Endometrial microvascular endothelial cells (primary cell): ENCODE results near the gene FHL1. TPM values are rescaled to one million over a fixed set of nuclear protein-coding genes. Genes with fewer than 3 reads are reported as not detected.
"Not testable (repeated sequence)": the region's sequence is repeated elsewhere in the genome, so short reads cannot be mapped to it uniquely, and the experiment has no call there.

Experiments
- in situ Hi-C: cut with HindIII; loops from 2 replicates; pipeline ENCODE4 v1.10.0; 2017; ENCODE audit warnings: low sequenced_read_pairs, low pct_unique_long_range_greater_than_20kb; ENCODE audit errors: inconsistent ontology term
- total RNA-seq: library from RNA; depleted of rRNA; stranded (reverse); fragments of >200 nt; gene quantifications from one replicate; pipeline ENCODE4 v1.2.3, GENCODE V29; 2015; ENCODE audit errors: inconsistent ontology term

Gene FHL1
- total RNA-seq, result 66.1 TPM

- in situ Hi-C loops, result no loop called here
These were observed at the start of gene FHL1 for GRCh38 chrX:136147315-136147901. Gene FHL1, plus strand, starts transcription at chrX:136147533.

- in situ Hi-C loops, result no loop called here
These were observed 49.2 kb upstream of the FHL1 start for GRCh38 chrX:136097871-136098805.

GRCh38 chrX:136104936-136105335 is 42.4 kb upstream of the FHL1 start:
- in situ Hi-C loops, result no loop called here

- in situ Hi-C loops, result no loop called here
These were observed 40.3 kb upstream of the FHL1 start for GRCh38 chrX:136106920-136107528.

- in situ Hi-C loops, result not testable (repeated sequence)
These were observed 38.4 kb upstream of the FHL1 start for GRCh38 chrX:136108905-136109304.

- in situ Hi-C loops, result no loop called here
These were observed 35.0 kb upstream of the FHL1 start for GRCh38 chrX:136112286-136112685.

- in situ Hi-C loops, result no loop called here
These were observed 34.6 kb upstream of the FHL1 start for GRCh38 chrX:136112778-136113177.

GRCh38 chrX:136115126-136115903 is 32.0 kb upstream of the FHL1 start:
- in situ Hi-C loops, result no loop called here

GRCh38 chrX:136115904-136116297 is 31.4 kb upstream of the FHL1 start:
- in situ Hi-C loops, result no loop called here

- in situ Hi-C loops, result no loop called here
These were observed 25.5 kb upstream of the FHL1 start for GRCh38 chrX:136121788-136122187.

GRCh38 chrX:136122207-136122606 is 25.1 kb upstream of the FHL1 start:
- in situ Hi-C loops, result no loop called here

GRCh38 chrX:136125106-136125505 is 22.2 kb upstream of the FHL1 start:
- in situ Hi-C loops, result no loop called here

- in situ Hi-C loops, result no loop called here
These were observed 21.0 kb upstream of the FHL1 start for GRCh38 chrX:136126371-136126770.

- in situ Hi-C loops, result no loop called here
These were observed 20.4 kb upstream of the FHL1 start for GRCh38 chrX:136126872-136127406.

- in situ Hi-C loops, result no loop called here
These were observed 18.6 kb upstream of the FHL1 start for GRCh38 chrX:136128743-136129142.

GRCh38 chrX:136130931-136131833 is 16.2 kb upstream of the FHL1 start:
- in situ Hi-C loops, result no loop called here

GRCh38 chrX:136138939-136139338 is 8.4 kb upstream of the FHL1 start:
- in situ Hi-C loops, result no loop called here

- in situ Hi-C loops, result no loop called here
These were observed 5.8 kb upstream of the FHL1 start for GRCh38 chrX:136141569-136141968.
